HG03457 (cell line): ENCODE data around the gene TMEM181.

Source experiments
- ATAC-seq: cut with Tn5 transposase; IDR thresholded peaks from one replicate; pipeline ENCODE4 v1.9.1; 2021; ENCODE audit warnings: moderate number of reproducible peaks; ENCODE audit not compliant: unreplicated experiment

The TMEM181 gene

GRCh38 chr6:158680481-158680880 lies 120.6 kb downstream of the TMEM181 start:
- no peak for ATAC-seq

- ATAC-seq: no peak
Observed at GRCh38 chr6:158684311-158684710, 124.4 kb downstream of the TMEM181 start.

- no peak for ATAC-seq
Observed at GRCh38 chr6:158684745-158685324, 124.9 kb downstream of the TMEM181 start.
